Neural crest cell (in vitro differentiated cells): Measurements from ENCODE around the gene PRR23A. TPM values are rescaled to one million over a fixed set of nuclear protein-coding genes. Genes with fewer than 3 reads are reported as not detected.
"Not testable (repeated sequence)": the region's sequence is repeated elsewhere in the genome, so short reads cannot be mapped to it uniquely, and the experiment has no call there.

Experiments
- DNase-seq: peaks from one replicate; pipeline ENCODE4 v3.0.0; 2021; ENCODE audit warnings: low read depth, mixed read lengths, low spot score
- H3K27ac Mint-ChIP-seq: one replicate; pipeline ENCODE4 v1.8.0; 2021; ENCODE audit warnings: mild to moderate bottlenecking, mixed read lengths; ENCODE audit not compliant: unreplicated experiment
- H3K27me3 Mint-ChIP-seq: 2 replicates; pipeline ENCODE4 v1.8.0; 2021; ENCODE audit warnings: low read depth, mild to moderate bottlenecking, mixed read lengths
- H3K36me3 Mint-ChIP-seq: 2 replicates; pipeline ENCODE4 v1.8.0; 2021; ENCODE audit warnings: low read depth, mild to moderate bottlenecking, mixed read lengths
- H3K4me1 Mint-ChIP-seq: 2 replicates; pipeline ENCODE4 v1.8.0; 2021; ENCODE audit warnings: mixed read lengths
- H3K4me3 Mint-ChIP-seq: one replicate; pipeline ENCODE4 v1.8.0; 2021; ENCODE audit warnings: mild to moderate bottlenecking, mixed read lengths
- H3K9me3 Mint-ChIP-seq: 2 replicates; pipeline ENCODE4 v1.8.0; 2021; ENCODE audit warnings: mixed read lengths
- CTCF ChIP-seq: fragments of 200-600 bp; sonication (generic); conservative IDR thresholded peaks from 2 replicates; pipeline ENCODE4 v1.5.0; 2021; ENCODE audit warnings: antibody characterized with exemption, mild to moderate bottlenecking
- total RNA-seq: library from RNA; stranded (reverse); gene quantifications from 2 replicates; pipeline ENCODE4 v1.2.1, GENCODE V29; 2021

PRR23A gene
- total RNA-seq, 1 donor from 2014 or later, result not detected

GRCh38 chr3:139037478-139037877 is 31.4 kb upstream of the PRR23A start:
- peaks cover 10% of the 10 kb centered on the region for H3K27me3 Mint-ChIP-seq
- no peak for DNase-seq
- TF ChIP-seq CTCF, result no peak
- H3K9me3 Mint-ChIP-seq, result no peaks in the 10 kb centered on the region
- H3K27ac Mint-ChIP-seq, result no peak overlapping the region
- H3K36me3 Mint-ChIP-seq, result no peaks in the 10 kb centered on the region
- no peak overlapping the region for H3K4me3 Mint-ChIP-seq
- H3K4me1 Mint-ChIP-seq, result no peaks in the 10 kb centered on the region

DNA sequence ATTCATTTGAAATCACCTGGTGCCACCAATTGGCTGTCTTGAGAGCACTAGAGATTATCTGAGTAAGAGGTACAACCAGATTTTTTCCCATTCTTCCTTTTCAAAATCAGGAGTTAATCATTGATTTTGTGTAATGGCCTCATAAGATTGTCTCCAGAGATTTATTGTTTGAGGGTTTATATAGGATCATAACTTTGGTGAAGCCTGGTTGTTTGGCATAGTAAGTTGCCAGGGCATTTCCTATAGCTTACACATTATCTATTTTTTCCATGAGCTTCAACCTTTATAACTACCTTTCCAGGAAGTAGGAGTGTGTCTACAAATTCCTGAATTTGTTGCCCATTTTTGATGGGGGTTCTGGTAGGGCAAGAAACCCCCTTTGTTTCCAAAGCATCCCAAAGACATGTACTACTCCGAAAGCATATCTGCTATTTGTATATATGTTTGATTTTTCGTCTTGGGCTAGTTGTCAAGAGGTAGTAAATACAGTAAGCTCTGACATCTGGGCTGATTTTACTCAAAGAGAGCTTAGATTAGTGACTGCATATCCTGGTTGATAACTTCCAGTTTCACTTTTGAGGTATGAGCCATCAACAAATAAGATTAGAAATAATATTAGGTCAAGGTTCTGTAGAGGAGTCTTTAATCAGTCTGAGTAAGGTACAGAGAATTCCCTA is 26.4 kb upstream of the PRR23A start:
- TF ChIP-seq CTCF, result no peak
- Mint-ChIP-seq H3K4me1 (no peaks in the 10 kb centered on the region), H3K4me3 (no peak overlapping the region), H3K27me3 (peaks cover 28% of the 10 kb centered on the region), H3K36me3 (peaks cover 7% of the 10 kb centered on the region), H3K9me3 (peaks cover 9% of the 10 kb centered on the region), H3K27ac (no peak overlapping the region)
- DNase-seq, result no peak

DNA sequence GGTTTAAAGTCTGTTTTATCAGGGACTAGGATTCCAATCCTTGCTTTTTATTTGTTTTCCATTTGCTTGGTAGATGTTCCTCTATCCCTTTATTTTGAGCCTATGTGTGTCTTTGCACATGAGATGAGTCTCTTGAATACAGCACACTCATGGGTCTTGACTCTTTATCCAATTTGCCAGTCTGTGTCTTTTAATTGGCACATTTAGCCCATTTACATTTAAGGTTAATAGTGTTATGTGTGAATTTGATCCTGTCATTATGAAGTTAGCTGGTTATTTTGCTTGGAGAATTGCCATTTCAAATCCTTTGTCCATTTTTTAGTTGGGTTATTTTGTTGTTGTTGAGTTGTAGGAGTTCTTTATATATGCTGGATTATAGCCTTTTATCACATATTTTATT is 24.5 kb upstream of the PRR23A start:
- H3K4me3 Mint-ChIP-seq, H3K27ac Mint-ChIP-seq, H3K9me3 Mint-ChIP-seq, DNase-seq, H3K4me1 Mint-ChIP-seq, H3K36me3 Mint-ChIP-seq: not testable (repeated sequence)
- peaks cover 28% of the 10 kb centered on the region for H3K27me3 Mint-ChIP-seq

GRCh38 chr3:139024968-139025367 is 18.9 kb upstream of the PRR23A start:
- H3K27ac Mint-ChIP-seq, result no peak overlapping the region
- H3K4me3 Mint-ChIP-seq, result no peak overlapping the region
- H3K36me3 Mint-ChIP-seq, result peaks cover 1% of the 10 kb centered on the region
- DNase-seq, result no peak
- TF ChIP-seq CTCF, result no peak
- peaks cover 12% of the 10 kb centered on the region for H3K27me3 Mint-ChIP-seq
- H3K9me3 Mint-ChIP-seq, result peaks cover 4% of the 10 kb centered on the region
- H3K4me1 Mint-ChIP-seq, result no peaks in the 10 kb centered on the region

DNA sequence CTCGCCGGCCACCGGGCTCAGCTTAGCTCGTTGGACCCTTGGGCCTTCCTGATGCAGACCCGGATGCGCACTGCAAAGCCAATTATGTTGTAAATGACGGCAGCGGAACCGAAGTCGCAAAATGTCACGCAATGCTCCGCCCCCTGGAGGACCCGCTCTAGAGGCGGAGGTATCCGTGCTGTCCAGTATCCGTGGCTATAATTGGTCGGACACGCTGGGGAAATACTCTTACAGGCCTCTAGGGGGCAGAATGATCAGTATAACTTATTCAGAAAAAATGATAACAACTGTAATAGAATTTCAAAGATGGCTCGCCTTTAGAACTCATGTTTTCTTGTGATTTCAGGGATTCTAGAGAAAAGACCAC is 14.8 kb upstream of the PRR23A start, which contains the start of gene PRR23B:
Gene PRR23B, minus strand, starts transcription at position 59 of the 367 bp plus-strand sequence. CDS start 265 bp downstream, outside the sequence.
- Mint-ChIP-seq H3K9me3 (peaks cover 6% of the 10 kb centered on the region), H3K27me3 (peaks cover 2% of the 10 kb centered on the region), H3K27ac (no peak within 1 kb of the TSS), H3K4me3 (no peak within 1 kb of the TSS), H3K4me1 (no peaks in the 10 kb centered on the region), H3K36me3 (peaks cover 6% of the 10 kb centered on the region)
- peak; percentile 34 for TF ChIP-seq CTCF
- DNase-seq, result no peak

DNA sequence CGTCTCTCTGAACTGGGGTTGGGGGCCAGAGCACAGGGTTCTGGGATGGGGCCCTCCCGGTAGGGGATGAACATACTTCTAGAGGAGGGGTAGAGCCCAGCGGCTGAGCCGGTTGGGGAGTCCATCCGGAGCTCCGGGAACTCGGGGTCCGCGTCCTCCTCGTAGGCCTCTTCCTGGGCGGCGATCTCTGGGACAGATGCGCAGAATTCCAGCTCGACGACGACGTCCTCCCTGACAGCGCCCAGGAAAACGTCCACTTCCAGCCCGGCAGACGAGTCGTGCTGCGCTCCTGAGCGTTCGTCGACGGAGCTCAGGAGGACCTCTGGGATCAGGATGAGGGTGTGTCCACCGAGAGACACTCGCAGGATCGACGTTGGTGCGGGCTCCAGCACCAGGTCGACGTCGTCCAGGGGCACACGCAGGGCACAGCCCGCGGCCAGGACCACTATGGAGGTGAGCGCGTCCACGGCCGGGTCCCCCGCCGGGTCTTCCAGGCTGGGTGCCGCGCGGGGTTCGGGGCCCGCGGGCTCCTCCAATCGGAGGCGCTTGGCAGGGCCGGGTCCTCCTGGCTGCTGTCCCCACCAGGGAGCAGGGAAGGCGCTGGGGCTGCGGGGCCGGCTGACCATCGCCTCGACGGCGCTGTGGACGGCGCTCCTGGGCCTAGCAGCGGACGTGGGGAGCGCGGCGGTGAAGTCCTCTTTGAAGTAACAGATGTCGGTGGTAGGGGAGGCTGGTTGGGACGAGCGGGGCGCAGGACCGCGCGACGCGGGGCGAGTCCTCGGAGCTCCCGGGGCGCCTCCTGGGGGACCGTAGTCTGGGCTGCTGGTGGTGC is 14.2 kb upstream of the PRR23A start:
- H3K27ac Mint-ChIP-seq, result no peak overlapping the region
- H3K4me1 Mint-ChIP-seq, result no peaks in the 10 kb centered on the region
- H3K27me3 Mint-ChIP-seq, result peaks cover 2% of the 10 kb centered on the region
- TF ChIP-seq CTCF, result no peak
- H3K36me3 Mint-ChIP-seq, result peaks cover 6% of the 10 kb centered on the region
- DNase-seq, result no peak
- peaks cover 6% of the 10 kb centered on the region for H3K9me3 Mint-ChIP-seq
- no peak overlapping the region for H3K4me3 Mint-ChIP-seq
